Type B pancreatic cell (in vitro differentiated cells): ENCODE measurements around the gene LCN2. TPM values are rescaled to one million over a fixed set of nuclear protein-coding genes. Genes with fewer than 3 reads are reported as not detected.
"Not testable (repeated sequence)": the region's sequence is repeated elsewhere in the genome, so short reads cannot be mapped to it uniquely, and the experiment has no call there.

ENCODE experiments used
- DNase-seq: peaks from one replicate; pipeline ENCODE4 v3.0.0; 2021; ENCODE audit warnings: mixed read lengths; ENCODE audit not compliant: unreplicated experiment; ENCODE audit errors: extremely low spot score
- H3K27ac Mint-ChIP-seq: 2 replicates; pipeline ENCODE4 v1.8.0; 2021; ENCODE audit warnings: mild to moderate bottlenecking, mixed read lengths
- H3K27me3 Mint-ChIP-seq: 2 replicates; pipeline ENCODE4 v1.8.0; 2021; ENCODE audit warnings: mixed read lengths
- H3K36me3 Mint-ChIP-seq: 2 replicates; pipeline ENCODE4 v1.8.0; 2021; ENCODE audit warnings: mixed read lengths
- H3K4me1 Mint-ChIP-seq: one replicate; pipeline ENCODE4 v1.8.0; 2021; ENCODE audit warnings: mixed read lengths; ENCODE audit not compliant: unreplicated experiment
- H3K4me3 Mint-ChIP-seq: 2 replicates; pipeline ENCODE4 v1.8.0; 2021; ENCODE audit warnings: mild to moderate bottlenecking, mixed read lengths
- H3K9me3 Mint-ChIP-seq: 2 replicates; pipeline ENCODE4 v1.8.0; 2021; ENCODE audit warnings: mixed read lengths
- total RNA-seq: library from RNA; stranded (reverse); gene quantifications from 2 replicates; pipeline ENCODE4 v1.2.1, GENCODE V29; 2021; ENCODE audit warnings: low replicate concordance
- TF ChIP-seq, protein P1 (sequence below): fragments of 200-600 bp; sonication (generic); conservative IDR thresholded peaks from 2 replicates; pipeline ENCODE4 v1.5.0; 2021; ENCODE audit warnings: antibody characterized with exemption, mild to moderate bottlenecking

LCN2 gene
- total RNA-seq, 1 donor from 2014 or later, result 10.7 TPM

- Mint-ChIP-seq H3K27me3 (no peaks in the 10 kb centered on the region), H3K9me3 (no peaks in the 10 kb centered on the region), H3K27ac (no peak overlapping the region), H3K4me3 (no peak overlapping the region), H3K36me3 (peaks cover 29% of the 10 kb centered on the region), H3K4me1 (no peaks in the 10 kb centered on the region)
- DNase-seq, result no peak
- TF ChIP-seq, protein P1, sequence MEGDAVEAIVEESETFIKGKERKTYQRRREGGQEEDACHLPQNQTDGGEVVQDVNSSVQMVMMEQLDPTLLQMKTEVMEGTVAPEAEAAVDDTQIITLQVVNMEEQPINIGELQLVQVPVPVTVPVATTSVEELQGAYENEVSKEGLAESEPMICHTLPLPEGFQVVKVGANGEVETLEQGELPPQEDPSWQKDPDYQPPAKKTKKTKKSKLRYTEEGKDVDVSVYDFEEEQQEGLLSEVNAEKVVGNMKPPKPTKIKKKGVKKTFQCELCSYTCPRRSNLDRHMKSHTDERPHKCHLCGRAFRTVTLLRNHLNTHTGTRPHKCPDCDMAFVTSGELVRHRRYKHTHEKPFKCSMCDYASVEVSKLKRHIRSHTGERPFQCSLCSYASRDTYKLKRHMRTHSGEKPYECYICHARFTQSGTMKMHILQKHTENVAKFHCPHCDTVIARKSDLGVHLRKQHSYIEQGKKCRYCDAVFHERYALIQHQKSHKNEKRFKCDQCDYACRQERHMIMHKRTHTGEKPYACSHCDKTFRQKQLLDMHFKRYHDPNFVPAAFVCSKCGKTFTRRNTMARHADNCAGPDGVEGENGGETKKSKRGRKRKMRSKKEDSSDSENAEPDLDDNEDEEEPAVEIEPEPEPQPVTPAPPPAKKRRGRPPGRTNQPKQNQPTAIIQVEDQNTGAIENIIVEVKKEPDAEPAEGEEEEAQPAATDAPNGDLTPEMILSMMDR, result no peak
Measured at GRCh38 chr9:128180447-128180846, 31.2 kb downstream of the LCN2 start.

DNA sequence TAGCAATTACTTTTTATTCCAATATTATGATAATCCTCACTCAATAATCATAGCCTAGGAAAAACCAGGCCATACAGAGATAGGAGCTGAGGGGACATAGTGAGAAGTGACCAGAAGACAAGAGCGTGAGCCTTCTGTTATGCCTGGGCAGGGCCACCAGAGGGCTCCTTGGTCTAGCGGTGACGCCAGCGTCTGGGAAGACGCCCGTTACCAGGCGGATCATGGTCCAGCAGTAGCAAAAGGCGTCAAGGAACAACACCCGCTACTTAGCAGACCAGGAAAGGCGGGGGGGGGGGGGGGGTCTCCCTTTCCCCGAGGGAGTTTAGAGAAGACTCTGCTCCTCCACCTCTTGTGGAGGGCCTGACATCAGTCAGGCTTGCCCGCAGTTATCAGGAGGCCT is 32.2 kb downstream of the LCN2 start:
- H3K27me3 Mint-ChIP-seq, H3K9me3 Mint-ChIP-seq, H3K4me3 Mint-ChIP-seq, DNase-seq, H3K4me1 Mint-ChIP-seq, H3K27ac Mint-ChIP-seq: not testable (repeated sequence)
- TF ChIP-seq, protein P1, result peak; percentile 70
- H3K36me3 Mint-ChIP-seq, result peaks cover 33% of the 10 kb centered on the region

GRCh38 chr9:128182893-128183588 is 33.8 kb downstream of the LCN2 start:
- Mint-ChIP-seq H3K27ac (no peak overlapping the region), H3K27me3 (no peaks in the 10 kb centered on the region), H3K36me3 (peaks cover 39% of the 10 kb centered on the region), H3K9me3 (no peaks in the 10 kb centered on the region), H3K4me3 (no peak overlapping the region), H3K4me1 (no peaks in the 10 kb centered on the region)
- DNase-seq, result no peak
- TF ChIP-seq, protein P1, result no peak

GRCh38 chr9:128185979-128186965 is 37.0 kb downstream of the LCN2 start:
- DNase-seq, result no peak
- Mint-ChIP-seq H3K27ac (no peak overlapping the region), H3K4me3 (no peak overlapping the region), H3K4me1 (peaks cover 6% of the 10 kb centered on the region), H3K27me3 (no peaks in the 10 kb centered on the region), H3K9me3 (no peaks in the 10 kb centered on the region), H3K36me3 (peaks cover 29% of the 10 kb centered on the region)
- TF ChIP-seq, protein P1, result no peak

GRCh38 chr9:128187361-128187760 is 38.1 kb downstream of the LCN2 start:
- no peaks in the 10 kb centered on the region for H3K9me3 Mint-ChIP-seq
- H3K27me3 Mint-ChIP-seq, result no peaks in the 10 kb centered on the region
- H3K4me3 Mint-ChIP-seq, result no peak overlapping the region
- TF ChIP-seq, protein P1, result no peak
- peaks cover 6% of the 10 kb centered on the region for H3K4me1 Mint-ChIP-seq
- no peak for DNase-seq
- H3K36me3 Mint-ChIP-seq, result peaks cover 24% of the 10 kb centered on the region
- no peak overlapping the region for H3K27ac Mint-ChIP-seq
